GM12865 (cell line): ENCODE data around the gene P3H4.

Experiments
- DNase-seq: peaks from one replicate; pipeline ENCODE4 v3.0.0; 2010; ENCODE audit warnings: low read depth
- H3K4me3 ChIP-seq: 2 replicates; pipeline ENCODE4 v1.5.1; 2011; ENCODE audit warnings: mild to moderate bottlenecking, low read depth, low read length, control low read depth
- TF ChIP-seq, protein P1 (sequence below): IDR thresholded peaks from 2 replicates; pipeline ENCODE4 v1.5.1; 2011; ENCODE audit warnings: low read length, control low read depth, low read depth, inconsistent platforms; ENCODE audit not compliant: insufficient read depth; ENCODE audit errors: missing control alignments

Gene P3H4

DNA sequence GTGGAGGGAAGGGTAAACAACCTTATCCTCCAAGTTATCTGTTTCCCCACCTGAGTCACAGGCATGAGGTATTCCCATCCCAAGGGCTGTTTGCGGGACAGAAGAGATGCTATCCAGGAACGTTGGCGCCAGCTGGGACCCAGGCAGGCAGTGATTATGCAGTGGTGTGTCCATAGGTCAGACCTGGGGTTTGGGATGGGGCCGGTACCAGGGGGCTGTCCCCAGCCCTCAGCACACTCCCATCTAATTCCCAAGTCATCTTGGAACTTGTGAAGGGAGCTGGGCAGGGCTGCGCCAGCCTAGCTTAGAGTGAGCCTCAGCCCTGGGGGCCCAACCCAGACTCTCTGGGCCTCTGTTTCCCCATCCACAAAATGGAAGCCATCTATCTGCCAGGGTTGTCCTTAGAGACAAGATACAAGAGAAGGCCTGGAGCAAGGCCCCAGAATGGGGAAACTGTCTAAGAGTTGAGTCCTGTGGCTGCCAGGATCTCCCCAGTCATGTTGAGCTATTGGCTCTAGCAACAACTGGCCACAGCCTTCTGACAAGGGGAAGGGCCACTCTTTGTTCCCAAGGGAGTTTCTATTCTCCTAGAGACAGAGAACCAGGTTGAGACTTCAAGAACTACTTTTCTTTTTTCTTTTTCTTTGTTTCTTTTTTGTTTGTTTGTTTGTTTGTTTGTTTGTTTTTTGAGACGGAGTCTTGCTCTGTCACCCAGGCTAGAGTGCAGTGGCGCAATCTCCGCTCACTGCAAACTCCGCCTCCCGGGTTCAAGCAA is 15.4 kb downstream of the P3H4 start:
- no peak for DNase-seq
- H3K4me3 ChIP-seq, result no peak overlapping the region
- TF ChIP-seq, protein P1, sequence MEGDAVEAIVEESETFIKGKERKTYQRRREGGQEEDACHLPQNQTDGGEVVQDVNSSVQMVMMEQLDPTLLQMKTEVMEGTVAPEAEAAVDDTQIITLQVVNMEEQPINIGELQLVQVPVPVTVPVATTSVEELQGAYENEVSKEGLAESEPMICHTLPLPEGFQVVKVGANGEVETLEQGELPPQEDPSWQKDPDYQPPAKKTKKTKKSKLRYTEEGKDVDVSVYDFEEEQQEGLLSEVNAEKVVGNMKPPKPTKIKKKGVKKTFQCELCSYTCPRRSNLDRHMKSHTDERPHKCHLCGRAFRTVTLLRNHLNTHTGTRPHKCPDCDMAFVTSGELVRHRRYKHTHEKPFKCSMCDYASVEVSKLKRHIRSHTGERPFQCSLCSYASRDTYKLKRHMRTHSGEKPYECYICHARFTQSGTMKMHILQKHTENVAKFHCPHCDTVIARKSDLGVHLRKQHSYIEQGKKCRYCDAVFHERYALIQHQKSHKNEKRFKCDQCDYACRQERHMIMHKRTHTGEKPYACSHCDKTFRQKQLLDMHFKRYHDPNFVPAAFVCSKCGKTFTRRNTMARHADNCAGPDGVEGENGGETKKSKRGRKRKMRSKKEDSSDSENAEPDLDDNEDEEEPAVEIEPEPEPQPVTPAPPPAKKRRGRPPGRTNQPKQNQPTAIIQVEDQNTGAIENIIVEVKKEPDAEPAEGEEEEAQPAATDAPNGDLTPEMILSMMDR, result no peak

GRCh38 chr17:41794540-41794975 is 17.2 kb downstream of the P3H4 start:
- DNase-seq, result no peak
- TF ChIP-seq, protein P1, result no peak
- H3K4me3 ChIP-seq, result no peak overlapping the region

GRCh38 chr17:41793784-41794539 is 17.8 kb downstream of the P3H4 start:
- H3K4me3 ChIP-seq, result no peak overlapping the region
- TF ChIP-seq, protein P1, result no peak
- DNase-seq, result no peak

DNA sequence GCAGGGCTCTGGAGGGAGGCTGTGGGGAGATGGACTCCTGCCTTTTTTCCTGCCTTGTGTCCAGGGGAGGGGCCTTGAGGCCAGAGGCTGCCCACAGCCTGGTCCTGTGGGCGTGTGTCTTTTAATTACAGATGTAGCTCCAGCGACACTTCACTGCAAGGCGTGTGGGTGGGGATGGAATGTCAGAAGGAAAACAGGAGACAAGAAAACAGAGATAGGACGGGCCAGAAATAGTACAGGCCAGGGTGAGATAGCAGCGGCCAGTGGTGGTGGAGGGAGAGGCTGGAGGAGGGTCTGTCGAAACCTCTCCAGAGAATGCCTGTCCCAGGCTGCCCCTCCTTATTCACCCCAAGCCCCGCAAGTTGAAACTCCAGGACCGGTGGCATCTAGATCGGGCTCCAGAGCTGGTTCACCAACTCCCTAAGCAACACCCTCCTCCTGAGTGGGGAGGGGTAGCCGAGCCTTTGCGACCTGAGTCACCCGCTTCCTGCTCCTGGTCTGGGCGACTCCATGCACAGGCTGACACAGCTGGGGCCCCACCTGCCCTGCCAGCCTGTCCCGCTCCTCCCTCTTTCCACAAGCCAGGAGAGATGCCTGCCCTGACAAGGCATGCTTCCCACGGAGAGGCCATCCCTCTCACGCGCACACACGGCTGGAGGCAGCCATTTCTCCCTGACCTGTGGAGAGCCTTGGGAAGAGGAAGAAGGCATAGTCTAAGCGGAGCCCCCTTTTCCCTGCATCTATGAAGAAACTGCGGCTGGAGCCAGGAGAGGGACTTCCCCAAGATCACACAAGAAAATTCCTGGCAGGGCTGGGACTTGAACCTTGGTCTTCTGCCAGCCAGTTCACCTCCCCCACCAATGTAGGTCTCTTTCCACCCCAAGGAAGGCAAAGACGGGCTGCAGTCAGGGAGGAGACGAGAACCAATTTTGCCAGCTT is 18.6 kb downstream of the P3H4 start:
- no peak for DNase-seq
- H3K4me3 ChIP-seq, result no peak overlapping the region
- TF ChIP-seq, protein P1, result no peak

DNA sequence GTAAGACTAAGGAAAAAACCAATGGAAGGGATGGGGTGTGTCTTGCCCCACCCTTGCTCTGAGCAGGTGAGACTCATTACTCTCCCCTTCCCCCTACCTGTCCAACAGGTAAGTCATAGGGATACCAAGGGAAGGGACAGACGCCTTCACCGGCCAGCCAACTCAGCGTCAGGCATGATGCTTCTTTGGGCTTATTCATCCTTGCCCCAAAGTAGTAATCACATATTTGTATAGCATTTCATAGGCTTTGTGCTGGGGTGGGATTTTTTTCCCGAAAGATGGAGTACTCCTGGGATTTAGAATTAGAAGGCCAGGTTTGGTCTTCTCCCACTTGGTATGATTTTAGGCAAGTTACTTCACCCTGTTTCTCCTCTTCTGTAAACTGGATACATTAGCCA is 24.7 kb downstream of the P3H4 start:
- no peak overlapping the region for H3K4me3 ChIP-seq

DNA sequence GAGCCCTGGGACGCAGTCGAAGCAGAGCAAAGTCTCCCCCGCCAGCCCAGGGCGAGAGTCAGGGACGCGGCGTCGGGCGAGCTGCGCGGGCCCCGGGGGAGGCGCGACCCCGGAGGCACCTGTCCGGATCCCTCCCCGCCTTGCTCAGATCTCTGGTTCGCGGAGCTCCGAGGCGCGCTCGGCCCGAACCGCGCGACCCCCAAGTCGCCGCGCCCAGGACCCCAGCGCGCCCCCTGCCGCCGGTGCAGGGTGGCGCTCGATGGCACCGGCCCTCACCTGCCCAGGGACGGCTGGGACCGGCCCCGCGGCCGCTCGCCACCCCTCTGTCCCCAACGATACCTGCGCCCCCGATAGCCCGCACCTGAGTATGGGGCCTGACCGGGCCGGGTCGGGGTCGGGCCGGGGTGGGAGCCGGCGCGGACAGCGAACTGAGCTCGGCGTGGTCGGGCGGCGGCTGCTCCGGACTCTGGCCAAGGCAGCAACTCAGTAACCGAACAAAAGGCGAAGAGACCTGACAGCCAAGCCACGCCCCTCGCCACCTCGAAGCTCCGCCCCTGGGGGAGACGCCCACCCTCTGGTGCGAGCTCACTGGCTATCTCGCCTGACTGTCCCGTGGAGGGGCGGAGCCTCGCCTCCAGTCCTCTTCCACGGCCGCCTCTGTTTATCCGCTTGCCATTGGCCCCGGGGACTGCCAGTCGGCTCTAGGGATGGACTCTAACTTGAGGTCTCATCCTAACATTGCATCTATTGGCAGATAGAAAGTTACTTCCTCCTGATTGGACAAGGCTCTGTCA is 25.3 kb downstream of the P3H4 start, which contains the start of gene JUP:
Gene JUP (minus strand): TSS at position 485 of the 794 bp plus-strand sequence. CDS start 14,857 bp downstream, outside the sequence.
- peak; percentile 93 for DNase-seq
- H3K4me3 ChIP-seq, result peak within 1 kb of the TSS; percentile 28; the same call in 1 of the 2 replicates
- TF ChIP-seq, protein P1, result peak; percentile 37

More for the DNA sequence above, 24.7 kb downstream of the P3H4 start:
- TF ChIP-seq, protein P1, result no peak
- no peak for DNase-seq
